Measurements from ENCODE around the gene TMEM150C.

- TF ChIP-seq CTCF (optimal IDR thresholded peaks at IDR 0.05 in 1 of 3, IDR thresholded peaks at IDR 0.05 in 1 of 3, conservative IDR thresholded peaks at IDR 0.05 in 1 of 3; ENCODE audit: extremely low read depth in 1 of 3, insufficient read depth in 2 of 3, low read length in 3 of 3) (no peak), EZH2 (IDR thresholded peaks at IDR 0.05; ENCODE audit: low read length) (no peak)
Measured at GRCh38 chr4:82436780-82437179, 125.0 kb downstream of the TMEM150C start.
